A673 (cell line): ENCODE measurements around the gene ARMS2.

ENCODE experiments used
- CTCF ChIP-seq: fragments of 300-800, 200-600 bp; sonication (generic); conservative IDR thresholded peaks from 2 replicates; pipeline ENCODE4 v1.5.1; 2017; ENCODE audit warnings: low read depth, mild to moderate bottlenecking, antibody characterized with exemption, low read length, moderate library complexity, mixed read lengths
- EZH2 ChIP-seq: fragments of 200-600 bp; sonication (generic); IDR thresholded peaks from 2 replicates; pipeline ENCODE4 v1.6.1; 2017; ENCODE audit warnings: borderline replicate concordance, low read depth, mild to moderate bottlenecking, mixed read lengths, antibody characterized with exemption, low read length; ENCODE audit not compliant: poor library complexity, severe bottlenecking

- no peak for TF ChIP-seq CTCF
- no peak for TF ChIP-seq EZH2
These were observed 13.2 kb downstream of the ARMS2 start for GRCh38 chr10:122467701-122468100.
